ENCODE data around the gene SEMA5B.

Gene SEMA5B

DNA sequence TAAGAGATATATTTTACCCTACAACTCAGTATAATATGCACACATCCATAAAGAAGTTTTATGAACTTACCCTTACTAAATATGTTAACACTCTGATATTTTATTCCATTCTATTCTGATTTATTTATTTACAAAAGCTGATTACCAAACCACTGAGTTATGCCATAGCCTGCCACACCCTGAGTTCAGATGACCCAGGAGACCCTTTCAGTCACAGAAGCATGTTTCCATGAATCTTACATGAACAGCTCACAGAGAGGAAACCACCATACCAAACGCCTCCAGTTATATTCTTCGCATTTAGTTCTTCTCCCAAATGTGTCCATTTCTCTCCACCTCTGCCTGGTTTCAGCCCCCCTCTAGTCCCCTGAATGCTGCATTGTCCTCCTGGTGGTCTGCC lies 103.5 kb downstream of the SEMA5B start:
- no peak for DNase-seq

GRCh38 chr3:122923611-122924010 lies 104.0 kb downstream of the SEMA5B start:
- DNase-seq, result no peak

- DNase-seq, result peak; percentile 28
These were observed 105.5 kb downstream of the SEMA5B start for GRCh38 chr3:122921791-122922651.

DNA sequence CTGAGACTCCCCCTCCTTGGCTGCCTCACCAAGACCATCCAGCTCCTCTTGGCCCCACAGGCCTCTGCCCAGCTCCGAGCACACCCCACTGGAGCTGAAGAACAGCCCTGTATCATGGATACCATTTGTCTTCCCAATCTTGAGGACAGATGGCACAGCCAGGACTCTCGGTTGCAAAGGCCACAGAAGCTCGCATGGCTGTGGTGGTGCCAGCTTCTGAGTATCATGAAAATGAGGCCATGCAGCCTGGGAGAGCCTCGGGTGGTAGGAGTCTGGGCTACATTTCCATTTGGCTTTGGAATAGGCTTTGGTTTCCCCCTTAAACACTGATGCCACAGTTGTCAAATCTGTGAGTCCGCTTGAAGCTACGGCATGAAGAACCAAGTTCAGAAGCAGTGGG lies 106.6 kb downstream of the SEMA5B start:
- no peak for DNase-seq

DNA sequence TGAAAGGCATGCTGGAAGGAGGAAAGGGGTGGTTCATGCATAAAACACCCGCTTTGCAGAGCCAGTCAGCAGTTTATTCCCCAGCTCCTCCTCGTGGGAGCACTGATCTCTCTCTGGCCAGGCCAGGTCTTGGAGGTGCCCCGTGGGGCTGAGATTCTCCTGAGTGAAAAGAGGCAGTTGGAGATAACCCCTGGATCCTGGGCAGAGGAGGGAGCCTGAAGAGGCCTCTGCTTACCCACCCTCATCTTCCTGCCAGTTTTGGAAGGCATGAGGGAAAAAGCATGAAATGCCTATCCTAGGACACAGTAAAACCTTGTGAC lies 108.3 kb downstream of the SEMA5B start:
- DNase-seq, result no peak

DNA sequence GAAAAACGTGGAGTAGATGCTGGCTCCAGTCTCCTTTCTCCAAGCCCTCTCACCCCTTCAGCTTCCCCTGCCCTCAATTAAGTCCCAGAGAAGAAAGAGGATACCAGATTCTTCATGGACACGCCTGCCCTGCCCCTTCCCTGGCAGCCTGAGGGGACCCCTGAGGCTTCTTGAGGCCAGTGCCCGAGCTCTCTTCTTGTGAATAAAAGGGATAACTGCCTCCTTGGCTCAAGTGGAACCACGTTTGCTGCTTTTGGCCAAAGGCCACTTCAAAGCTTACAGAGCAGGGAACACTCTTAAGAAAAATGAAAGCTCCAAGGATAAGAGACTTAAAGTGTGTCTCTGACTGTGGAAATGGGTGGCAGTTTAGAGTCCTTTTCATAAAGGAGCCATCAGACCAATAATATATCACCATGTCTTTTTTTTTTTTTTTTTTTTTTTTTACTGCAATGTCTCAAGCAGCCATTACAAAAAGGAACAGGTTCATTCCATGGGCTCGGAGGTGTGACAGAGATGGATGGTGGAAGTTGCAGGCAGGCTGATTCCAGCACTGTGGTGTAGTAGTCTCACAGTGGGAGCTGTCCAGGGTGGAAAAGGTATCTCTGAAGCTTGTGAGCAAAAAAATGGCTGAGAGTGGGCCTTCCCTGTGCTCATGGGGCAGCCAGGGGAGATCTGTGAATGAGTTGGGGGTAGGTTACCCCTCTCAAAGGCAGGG lies 108.8 kb downstream of the SEMA5B start:
- no peak for DNase-seq

- DNase-seq, result no peak
These were observed 110.2 kb downstream of the SEMA5B start for GRCh38 chr3:122917412-122917811.

GRCh38 chr3:122916580-122916979 lies 111.0 kb downstream of the SEMA5B start:
- DNase-seq, result no peak

GRCh38 chr3:122916084-122916483 lies 111.5 kb downstream of the SEMA5B start:
- no peak for DNase-seq

DNA sequence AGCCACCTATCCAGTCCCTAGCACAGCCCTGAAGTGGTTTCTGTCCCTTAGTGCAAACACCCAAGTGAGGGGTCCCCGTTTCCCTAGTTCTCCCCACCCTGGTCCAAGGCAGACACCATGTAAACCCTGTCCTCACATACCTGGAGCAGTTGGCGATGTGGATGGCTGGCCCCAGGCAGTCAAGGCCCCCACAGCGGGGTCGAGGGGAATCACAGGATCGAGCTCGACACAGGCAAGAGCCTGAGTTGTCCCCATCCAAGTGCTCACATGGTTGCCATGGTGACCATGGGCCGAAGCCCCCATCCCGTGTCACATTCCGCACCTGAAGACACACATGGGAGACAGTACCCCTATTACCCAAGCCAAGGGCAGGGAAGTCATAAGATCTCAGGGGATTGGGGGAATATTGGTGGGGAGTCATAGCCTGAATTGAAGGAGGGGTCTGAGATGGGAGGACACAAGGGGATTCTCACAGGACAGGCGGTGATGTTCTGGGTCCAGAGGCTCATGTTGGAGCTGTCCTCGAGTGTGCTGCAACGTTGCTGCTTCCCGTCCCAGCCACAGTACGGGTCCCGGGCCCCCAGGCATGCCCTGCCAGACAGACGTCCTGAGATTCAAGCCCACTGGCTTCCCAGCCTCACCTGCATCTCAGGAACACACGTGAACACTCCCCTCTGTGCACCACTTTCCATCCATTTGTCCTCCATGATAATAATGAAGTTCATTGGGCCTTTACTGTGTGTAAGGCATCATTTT lies 112.1 kb downstream of the SEMA5B start:
- no peak for DNase-seq

DNA sequence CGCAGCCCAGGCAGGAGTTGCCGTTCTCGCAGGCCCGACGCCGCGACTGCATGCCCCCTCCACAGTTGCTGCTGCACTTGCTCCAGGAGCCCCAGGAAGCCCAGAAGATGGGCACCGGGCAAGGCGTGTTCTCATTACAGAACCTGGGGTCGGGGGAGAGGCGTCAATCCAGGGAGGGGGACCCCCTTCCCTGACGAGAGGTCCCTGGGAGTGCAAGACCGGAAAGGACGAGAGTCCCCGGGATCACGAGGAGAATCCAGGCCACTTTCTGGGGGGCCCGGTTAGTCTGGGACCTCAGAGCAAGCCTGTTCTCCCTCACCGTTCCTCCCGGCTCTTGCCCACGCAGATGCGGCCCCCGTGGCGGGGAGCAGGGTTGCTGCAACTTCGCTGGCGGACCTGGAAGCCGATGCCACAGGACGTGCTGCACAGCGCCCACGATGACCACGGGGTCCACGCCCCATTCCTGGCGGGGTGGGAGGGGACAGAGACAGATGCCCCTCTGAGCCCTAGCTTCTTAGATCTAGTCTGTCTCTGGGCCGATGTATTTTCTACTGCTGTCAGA lies 113.9 kb downstream of the SEMA5B start:
- no peak for DNase-seq

GRCh38 chr3:122912772-122913538 lies 114.6 kb downstream of the SEMA5B start:
- no peak for DNase-seq

DNA sequence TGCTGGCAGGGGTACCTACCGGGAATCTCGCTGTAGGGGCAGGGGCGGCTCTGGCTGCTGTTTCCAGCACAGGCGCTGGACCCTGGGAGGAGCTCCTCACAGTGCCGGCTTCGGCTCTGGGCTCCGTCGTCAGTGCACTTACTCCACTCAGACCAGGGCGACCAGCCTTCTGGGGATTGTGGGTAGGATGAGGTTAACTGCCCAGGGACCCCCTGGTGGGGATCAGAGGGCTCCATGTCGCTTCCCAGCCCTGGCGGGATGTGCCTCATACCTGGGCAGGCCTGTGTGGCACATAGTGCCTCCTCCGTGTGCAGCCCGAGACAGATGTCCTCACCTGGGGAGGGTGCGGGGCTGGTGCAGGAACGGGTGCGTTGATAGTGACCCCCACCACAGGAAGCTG lies 115.7 kb downstream of the SEMA5B start:
- no peak for DNase-seq

DNA sequence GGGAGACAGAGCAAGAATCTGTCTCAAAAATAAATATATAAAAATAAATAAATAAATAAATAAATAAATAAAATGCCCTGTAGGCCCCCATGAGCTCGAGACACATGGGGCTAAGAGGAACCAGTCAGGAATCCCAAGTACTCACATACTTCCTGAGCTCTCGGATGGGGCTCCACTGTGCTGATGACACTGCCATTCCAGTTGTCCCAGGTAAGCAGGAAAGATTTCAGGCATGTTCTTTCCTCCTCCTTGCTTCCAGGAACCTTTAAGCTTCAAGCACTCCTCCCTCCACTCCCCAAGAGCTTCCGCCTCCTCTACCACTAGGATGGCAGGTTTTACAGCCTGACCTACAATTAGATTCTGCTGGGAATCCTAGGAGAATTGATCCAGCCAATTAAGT lies 119.3 kb downstream of the SEMA5B start:
- DNase-seq, result no peak

DNA sequence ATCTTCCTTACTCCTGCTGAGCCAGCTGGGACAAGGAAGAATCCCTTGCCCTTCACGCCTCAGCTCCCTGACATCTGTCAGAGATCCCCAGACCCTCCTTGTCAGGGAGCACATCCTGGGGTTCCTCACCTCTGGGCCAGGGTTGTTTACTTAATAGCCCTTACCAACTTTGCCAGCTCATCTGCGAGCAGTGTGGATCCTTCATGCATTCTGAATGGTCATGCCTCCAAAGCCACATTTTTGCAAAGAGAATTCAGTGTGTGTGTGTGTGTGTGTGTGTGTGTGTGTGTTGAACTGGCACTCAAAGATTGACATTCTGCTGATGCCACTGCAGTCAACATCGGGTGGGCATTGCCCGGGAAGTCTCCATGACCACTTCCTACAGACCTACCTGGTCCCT lies 120.1 kb downstream of the SEMA5B start:
- DNase-seq, result no peak

- no peak for DNase-seq
These were observed 124.4 kb downstream of the SEMA5B start for GRCh38 chr3:122903171-122903570.

GRCh38 chr3:122902326-122902725 lies 125.2 kb downstream of the SEMA5B start:
- no peak for DNase-seq

GRCh38 chr3:122898298-122898697 lies 129.3 kb downstream of the SEMA5B start:
- no peak for DNase-seq

- no peak for DNase-seq
These were observed 133.6 kb downstream of the SEMA5B start for GRCh38 chr3:122893754-122894668.

- DNase-seq, result peak; percentile 19
These were observed 134.3 kb downstream of the SEMA5B start for GRCh38 chr3:122893282-122893681.
